Karpas-422 (cell line): ENCODE data around the gene EEF1AKMT2. TPM values are rescaled to one million over a fixed set of nuclear protein-coding genes. Genes with fewer than 3 reads are reported as not detected.

Experiments
- DNase-seq: peaks from one replicate; pipeline ENCODE4 v3.0.0-alpha.2; 2015
- H2AFZ ChIP-seq: fragments of 200-600 bp; sonication (generic); 2 replicates; pipeline ENCODE4 v1.6.1; 2014; ENCODE audit warnings: antibody characterized with exemption, low read length, mixed read lengths
- H3K27ac ChIP-seq: fragments of 200-600 bp; sonication (generic); 2 replicates; pipeline ENCODE4 v1.5.1; 2014; ENCODE audit warnings: mild to moderate bottlenecking, low read length, moderate library complexity
- H3K27me3 ChIP-seq: fragments of 200-600 bp; sonication (generic); 2 replicates; pipeline ENCODE4 v1.6.1; 2014; ENCODE audit warnings: low read length, mixed read lengths
- H3K36me3 ChIP-seq: fragments of 200-600 bp; sonication (generic); 2 replicates; pipeline ENCODE4 v1.6.1; 2014; ENCODE audit warnings: low read length, mixed read lengths; ENCODE audit not compliant: insufficient read depth
- H3K4me1 ChIP-seq: fragments of 200-600 bp; sonication (generic); 2 replicates; pipeline ENCODE4 v1.6.1; 2014; ENCODE audit warnings: mild to moderate bottlenecking, low read length, mixed read lengths
- H3K4me2 ChIP-seq: fragments of 200-600 bp; sonication (generic); 2 replicates; pipeline ENCODE4 v1.6.1; 2014; ENCODE audit warnings: low read length, low read depth, mild to moderate bottlenecking; ENCODE audit not compliant: poor library complexity, severe bottlenecking
- H3K4me3 ChIP-seq: fragments of 200-600 bp; sonication (generic); 2 replicates; pipeline ENCODE4 v1.5.1; 2014; ENCODE audit warnings: mild to moderate bottlenecking, antibody characterized with exemption, low read length, mixed read lengths
- H3K79me2 ChIP-seq: fragments of 200-600 bp; sonication (generic); 2 replicates; pipeline ENCODE4 v1.6.1; 2014; ENCODE audit warnings: mild to moderate bottlenecking, low read length, mixed read lengths
- H3K9ac ChIP-seq: fragments of 200-600 bp; sonication (generic); 2 replicates; pipeline ENCODE4 v1.6.0; 2014; ENCODE audit warnings: low read length
- H3K9me2 ChIP-seq: fragments of 200-600 bp; sonication (generic), shearing (Covaris generic); replicated peaks from 2 replicates; pipeline ENCODE4 v1.6.0; 2014; ENCODE audit warnings: mild to moderate bottlenecking, low read length, moderate library complexity; ENCODE audit not compliant: insufficient read depth
- H3K9me3 ChIP-seq: fragments of 300-700, 200-600 bp; sonication (generic); 2 replicates; pipeline ENCODE4 v1.6.1; 2014; ENCODE audit warnings: low read length, mixed read lengths
- H4K20me1 ChIP-seq: fragments of 200-600 bp; sonication (generic); 2 replicates; pipeline ENCODE4 v1.6.1; 2014; ENCODE audit warnings: mild to moderate bottlenecking, antibody characterized with exemption, low read length, low read depth; ENCODE audit not compliant: insufficient read depth
- total RNA-seq: library from RNA; depleted of rRNA; stranded (reverse); fragments of >200 nt; shearing (Covaris generic); gene quantifications from 2 replicates; pipeline ENCODE4 v1.2.3, GENCODE V29; 2014; ENCODE audit warnings: low replicate concordance; rRNA removed

EEF1AKMT2 gene
- 24.9 and 38.3 TPM in 2 replicates for total RNA-seq

DNA sequence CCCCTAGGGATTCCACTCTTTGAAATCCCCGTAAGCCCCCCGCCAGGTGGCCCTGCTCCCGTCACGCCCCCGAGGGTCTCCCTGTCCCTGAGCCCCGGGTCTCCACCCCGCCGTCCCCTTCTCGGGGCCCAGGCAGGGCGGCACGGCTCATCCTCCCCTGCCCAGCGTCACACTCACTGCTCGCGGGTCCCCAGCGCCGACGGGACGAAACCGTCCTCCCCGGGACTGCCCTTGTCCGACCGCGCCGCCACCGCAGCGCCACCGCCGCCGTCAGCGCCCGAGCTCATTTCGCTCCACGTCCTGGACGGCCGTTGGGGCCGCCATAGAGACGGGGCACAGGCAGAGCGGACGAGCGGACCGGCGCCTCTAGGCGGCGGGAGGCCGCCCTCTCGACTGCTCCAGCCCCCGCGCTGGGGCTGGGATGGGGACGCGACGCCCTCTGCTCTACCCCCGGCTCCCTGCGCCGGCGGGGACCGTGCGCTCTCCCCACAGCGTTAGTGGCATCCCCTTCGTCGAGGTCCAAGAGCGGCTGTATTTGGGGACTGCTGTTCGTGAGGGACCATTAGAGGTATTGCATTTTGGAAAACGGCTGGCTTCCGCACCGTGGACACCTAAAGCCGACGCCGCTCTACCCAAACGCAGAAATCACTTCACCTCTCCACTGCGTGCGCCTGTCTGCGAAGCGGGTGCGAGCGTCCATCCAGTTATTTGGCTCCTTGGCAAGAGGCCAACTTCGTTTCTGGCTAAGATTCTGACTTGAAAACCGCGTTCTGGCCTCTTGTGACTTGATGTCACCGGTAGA, at the start of gene EEF1AKMT2:
EEF1AKMT2 (minus strand) TSS at position 341 of the 802 bp plus-strand sequence; CDS start at position 287, 54 bp downstream.
- Histone ChIP-seq H3K27ac (peak within 1 kb of the TSS; percentile 73), H3K9me2 (no peaks in the 10 kb centered on the region), H3K9me3 (no peaks in the 10 kb centered on the region), H4K20me1 (no peaks in the 10 kb centered on the region), H3K9ac (peak within 1 kb of the TSS; percentile 92), H3K27me3 (no peaks in the 10 kb centered on the region), H3K4me1 (peaks cover 7% of the 10 kb centered on the region), H3K79me2 (peaks cover 39% of the 10 kb centered on the region), H3K4me2 (peak within 1 kb of the TSS; percentile 89), H2AFZ (peak within 1 kb of the TSS; percentile 97), H3K36me3 (peaks cover 20% of the 10 kb centered on the region; the same call in 1 of the 2 replicates), H3K4me3 (peak within 1 kb of the TSS; percentile 88)
- peak; percentile 95 for DNase-seq

DNA sequence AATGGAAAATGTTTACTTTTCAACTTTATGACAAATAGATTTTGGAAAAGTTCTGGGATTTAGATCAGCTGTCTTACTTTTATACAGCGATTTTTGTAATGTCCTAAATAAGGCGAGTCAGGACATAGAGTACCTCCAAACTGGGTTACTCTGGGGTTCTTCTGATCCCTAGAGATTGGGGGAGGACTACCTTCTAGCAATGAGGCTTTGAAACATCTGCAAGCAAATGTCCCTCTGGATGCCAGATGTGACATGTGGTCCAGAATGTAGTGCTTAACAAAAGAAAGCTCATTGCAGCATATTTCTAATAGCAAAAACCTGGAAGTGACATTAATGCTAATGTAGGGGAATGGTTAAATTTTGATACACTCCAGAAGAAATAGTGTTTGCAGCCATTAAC, 46.0 kb upstream of the EEF1AKMT2 start:
- no peaks in the 10 kb centered on the region for H3K27me3 ChIP-seq
- no peak overlapping the region for H3K9ac ChIP-seq
- no peak overlapping the region for H3K4me3 ChIP-seq
- no peak overlapping the region for H3K4me2 ChIP-seq
- no peak overlapping the region for H3K27ac ChIP-seq
- no peaks in the 10 kb centered on the region for H3K79me2 ChIP-seq
- DNase-seq: no peak
- H3K9me2 ChIP-seq: no peaks in the 10 kb centered on the region
- no peaks in the 10 kb centered on the region for H3K9me3 ChIP-seq
- H3K4me1 ChIP-seq: no peaks in the 10 kb centered on the region
- no peak overlapping the region for H2AFZ ChIP-seq
- no peaks in the 10 kb centered on the region for H4K20me1 ChIP-seq
- peaks cover 23% of the 10 kb centered on the region; the same call in 1 of the 2 replicates for H3K36me3 ChIP-seq

DNA sequence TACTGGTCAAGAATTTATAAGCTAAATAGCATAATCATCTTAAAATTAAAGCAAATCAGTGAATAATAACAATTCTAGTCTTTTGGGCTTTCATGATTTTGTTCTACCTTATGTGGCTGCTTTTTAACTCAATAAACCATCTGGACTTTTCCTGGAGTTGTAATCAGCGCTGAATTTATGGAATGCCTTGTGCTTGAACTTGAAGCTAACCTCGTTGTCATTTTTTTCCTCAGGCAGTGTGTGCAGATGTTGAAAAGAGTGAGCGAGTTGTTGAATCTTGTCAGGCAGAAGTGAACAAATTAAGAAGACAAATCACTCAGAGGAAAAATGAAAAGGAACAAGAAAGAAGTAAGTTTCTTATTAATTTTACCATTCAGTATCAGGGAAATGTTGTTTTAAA, 39.4 kb upstream of the EEF1AKMT2 start:
- no peak for DNase-seq
- H3K4me1 ChIP-seq: no peaks in the 10 kb centered on the region

DNA sequence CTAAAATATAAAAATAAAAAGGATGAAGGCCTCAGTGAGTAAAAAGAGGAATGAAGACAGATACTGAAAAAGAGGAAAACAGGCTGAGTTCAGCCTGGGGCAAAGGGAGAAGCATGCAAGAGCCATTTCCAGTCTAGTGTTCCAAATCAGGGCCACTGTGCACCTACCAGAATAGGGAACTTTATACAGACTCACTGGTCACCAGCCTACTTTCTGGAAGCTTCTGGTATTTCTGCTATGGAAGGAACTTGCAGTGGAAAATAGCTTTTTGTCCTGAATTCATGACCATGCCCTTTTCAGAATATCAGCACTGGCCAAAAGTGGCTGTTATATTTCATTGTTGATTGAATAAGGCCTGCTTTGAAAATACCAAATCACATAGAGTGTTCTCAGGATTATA, 38.8 kb upstream of the EEF1AKMT2 start:
- Histone ChIP-seq H3K79me2 (no peaks in the 10 kb centered on the region), H3K9me2 (no peaks in the 10 kb centered on the region), H3K27ac (no peak overlapping the region), H3K36me3 (peaks cover 52% of the 10 kb centered on the region), H4K20me1 (no peaks in the 10 kb centered on the region), H2AFZ (no peak overlapping the region), H3K4me2 (no peak overlapping the region), H3K4me3 (no peak overlapping the region), H3K4me1 (no peaks in the 10 kb centered on the region), H3K9ac (no peak overlapping the region), H3K27me3 (no peaks in the 10 kb centered on the region), H3K9me3 (no peaks in the 10 kb centered on the region)
- no peak for DNase-seq

More for the DNA sequence above, 39.4 kb upstream of the EEF1AKMT2 start:
- H3K9me3 ChIP-seq: no peaks in the 10 kb centered on the region
- H4K20me1 ChIP-seq: no peaks in the 10 kb centered on the region
- H3K9me2 ChIP-seq: no peaks in the 10 kb centered on the region
- no peak overlapping the region for H3K4me2 ChIP-seq
- no peak overlapping the region for H3K4me3 ChIP-seq
- H3K79me2 ChIP-seq: no peaks in the 10 kb centered on the region
- no peak overlapping the region for H2AFZ ChIP-seq
- H3K9ac ChIP-seq: no peak overlapping the region
- no peak overlapping the region for H3K27ac ChIP-seq
- H3K27me3 ChIP-seq: no peaks in the 10 kb centered on the region
- H3K36me3 ChIP-seq: peaks cover 58% of the 10 kb centered on the region

DNA sequence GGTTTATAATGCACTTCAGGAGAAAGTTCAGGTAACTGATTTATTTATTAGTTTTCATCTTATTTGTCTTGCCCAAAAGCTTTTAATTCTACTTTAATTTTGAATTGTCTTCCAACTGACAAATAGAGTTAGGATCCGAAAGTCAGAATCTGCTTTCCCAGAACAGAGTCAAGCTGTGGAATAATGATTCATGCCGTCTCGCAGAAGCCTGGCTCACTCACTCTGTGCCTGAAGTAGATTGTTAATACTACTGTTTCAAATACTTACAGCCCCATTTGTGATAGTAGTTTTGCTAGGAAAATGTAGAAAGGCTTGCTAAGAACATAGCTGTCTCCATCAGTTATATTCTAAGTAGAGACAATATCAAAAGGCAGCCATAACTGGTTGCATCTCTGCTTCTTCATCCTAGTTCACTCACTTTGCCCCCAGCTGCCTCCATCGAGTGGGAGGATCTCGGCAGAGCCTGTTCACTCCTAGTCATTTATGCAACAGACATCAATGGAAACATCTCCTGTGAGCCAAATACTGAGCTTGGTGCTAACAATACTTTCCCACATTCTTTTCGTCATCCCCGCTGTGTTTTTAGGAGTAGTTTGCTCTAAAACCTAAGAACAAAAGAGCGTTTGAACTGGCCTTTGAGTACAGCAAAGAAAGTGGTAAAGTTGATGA, 37.9 kb upstream of the EEF1AKMT2 start:
- Histone ChIP-seq H3K27me3 (no peaks in the 10 kb centered on the region), H3K9me2 (no peaks in the 10 kb centered on the region), H4K20me1 (no peaks in the 10 kb centered on the region), H3K27ac (no peak overlapping the region), H3K4me2 (no peak overlapping the region), H3K4me3 (no peak overlapping the region), H3K36me3 (peaks cover 51% of the 10 kb centered on the region), H3K9me3 (no peaks in the 10 kb centered on the region), H3K4me1 (no peaks in the 10 kb centered on the region), H3K79me2 (no peaks in the 10 kb centered on the region), H2AFZ (no peak overlapping the region), H3K9ac (no peak overlapping the region)
- no peak for DNase-seq

DNA sequence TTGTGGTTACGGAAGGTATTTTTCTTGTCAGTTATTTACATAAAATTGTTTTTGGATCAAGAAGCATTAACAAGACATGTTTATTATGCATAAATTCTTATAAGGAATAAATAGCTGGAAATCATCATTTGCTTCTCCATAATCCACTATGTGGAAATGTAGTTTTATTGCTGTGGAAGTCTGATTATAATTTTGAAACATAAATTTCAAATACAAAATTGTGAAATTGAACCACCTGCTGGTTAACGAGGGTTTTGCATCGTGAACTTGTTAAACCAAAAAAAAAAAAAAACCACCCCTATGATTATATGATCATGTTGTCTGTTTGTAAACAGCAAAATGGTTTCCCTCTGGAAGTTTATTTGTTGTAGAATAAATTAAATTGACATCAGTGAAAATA, 35.8 kb upstream of the EEF1AKMT2 start:
- Histone ChIP-seq H3K9me2 (no peaks in the 10 kb centered on the region), H3K36me3 (peaks cover 42% of the 10 kb centered on the region), H3K4me3 (no peak overlapping the region), H4K20me1 (no peaks in the 10 kb centered on the region), H3K4me1 (no peaks in the 10 kb centered on the region), H2AFZ (no peak overlapping the region), H3K4me2 (no peak overlapping the region), H3K79me2 (no peaks in the 10 kb centered on the region), H3K9me3 (no peaks in the 10 kb centered on the region), H3K9ac (no peak overlapping the region), H3K27me3 (no peaks in the 10 kb centered on the region), H3K27ac (no peak overlapping the region)
- peak; percentile 76 for DNase-seq

DNA sequence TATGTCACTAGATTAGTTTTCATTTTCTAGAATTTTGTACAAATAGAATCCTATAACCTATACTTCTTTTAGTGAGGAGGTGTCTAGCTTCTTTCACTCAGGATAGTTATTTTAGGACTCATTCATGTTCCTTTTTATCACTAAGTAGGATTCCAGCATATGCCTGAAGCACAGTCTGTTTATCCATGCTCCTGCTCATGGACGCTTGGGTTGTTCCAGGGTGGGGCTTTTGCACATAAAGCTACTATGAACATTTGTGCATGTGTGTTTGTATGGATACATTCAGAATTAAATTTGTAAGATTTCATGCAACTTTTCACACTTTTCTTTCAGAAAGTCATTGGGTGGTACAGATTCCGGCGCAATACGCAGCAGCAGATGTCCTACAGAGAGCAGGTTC, 34.6 kb upstream of the EEF1AKMT2 start:
- DNase-seq: peak; percentile 22
- H3K4me2 ChIP-seq: no peak overlapping the region
- no peaks in the 10 kb centered on the region for H3K9me3 ChIP-seq
- H3K27ac ChIP-seq: no peak overlapping the region
- H3K79me2 ChIP-seq: no peaks in the 10 kb centered on the region; the same call in 1 of the 2 replicates
- peaks cover 43% of the 10 kb centered on the region for H3K36me3 ChIP-seq
- no peak overlapping the region for H3K4me3 ChIP-seq
- H3K9me2 ChIP-seq: no peaks in the 10 kb centered on the region
- H3K27me3 ChIP-seq: no peaks in the 10 kb centered on the region
- no peaks in the 10 kb centered on the region for H3K4me1 ChIP-seq
- no peaks in the 10 kb centered on the region for H4K20me1 ChIP-seq
- no peak overlapping the region for H3K9ac ChIP-seq
- H2AFZ ChIP-seq: no peak overlapping the region

DNA sequence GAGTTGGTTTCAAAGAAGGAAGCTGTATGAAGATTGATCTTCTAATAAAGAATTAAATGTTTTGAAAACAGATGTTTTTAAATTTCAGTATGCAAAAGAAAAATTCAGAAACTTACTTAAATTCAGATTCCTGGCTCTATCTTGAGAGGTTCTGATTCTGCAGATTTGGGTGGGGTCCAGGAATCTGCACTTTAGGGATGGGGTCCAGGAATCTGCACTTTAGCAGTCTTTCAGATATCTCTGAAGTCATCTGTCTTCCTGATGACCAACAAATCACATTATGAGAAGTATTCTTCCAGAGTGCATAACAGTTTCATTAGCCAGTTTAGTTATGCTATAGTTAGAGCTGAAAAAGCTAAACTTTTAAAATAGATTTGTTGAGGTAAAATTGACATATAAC, 34.0 kb upstream of the EEF1AKMT2 start:
- Histone ChIP-seq H3K9me2 (no peaks in the 10 kb centered on the region), H3K9ac (no peak overlapping the region), H3K79me2 (no peaks in the 10 kb centered on the region; the same call in 1 of the 2 replicates), H3K4me1 (no peaks in the 10 kb centered on the region), H3K4me3 (no peak overlapping the region), H3K27ac (no peak overlapping the region), H3K4me2 (no peak overlapping the region), H3K9me3 (no peaks in the 10 kb centered on the region), H3K27me3 (no peaks in the 10 kb centered on the region), H3K36me3 (peaks cover 38% of the 10 kb centered on the region), H2AFZ (no peak overlapping the region), H4K20me1 (no peaks in the 10 kb centered on the region)
- peak; percentile 27 for DNase-seq
